WI38 (cell line): ENCODE data around the gene LNX1.

Experiments used
- H3K4me3 ChIP-seq: 2 replicates; pipeline ENCODE4 v1.5.1; 2011; ENCODE audit warnings: low read depth, mild to moderate bottlenecking, control low read depth, low read length
- TF ChIP-seq, protein P1 (sequence below): IDR thresholded peaks from 2 replicates; pipeline ENCODE4 v1.5.1; 2012; ENCODE audit warnings: low read depth, mild to moderate bottlenecking, control low read depth, low read length

LNX1 gene

DNA sequence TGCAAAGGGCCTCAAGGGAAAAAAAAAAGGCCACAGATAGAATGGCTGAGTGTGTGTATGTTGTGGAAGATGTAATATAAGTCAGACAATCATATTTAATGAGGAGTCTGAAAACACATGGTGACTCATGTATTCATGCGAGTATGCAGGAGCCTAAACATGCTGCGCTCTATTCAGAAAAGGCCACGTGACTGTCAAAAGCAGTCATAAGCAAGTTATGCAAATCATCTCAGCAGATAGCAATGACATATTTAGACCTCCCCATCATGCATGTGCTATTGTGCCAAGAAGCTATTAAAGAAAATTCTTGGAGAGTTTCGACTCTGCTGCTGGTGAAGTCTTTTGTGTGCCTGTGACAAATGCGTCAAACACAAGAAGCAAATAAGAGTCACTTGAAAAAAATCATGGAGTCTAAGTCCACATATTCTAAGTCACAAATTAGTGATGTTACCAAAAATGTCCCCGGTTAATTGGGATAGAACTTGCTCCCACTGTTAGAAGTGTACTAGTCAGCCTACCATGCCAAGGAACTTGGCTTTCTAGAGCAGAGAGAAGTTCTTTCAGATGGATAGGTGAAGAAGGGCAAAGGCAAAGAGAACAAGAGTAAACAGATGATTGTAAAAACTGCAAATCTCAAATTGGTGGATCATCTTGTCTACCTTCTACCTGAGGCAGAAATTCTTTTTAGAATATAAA, 5.0 kb downstream of the LNX1 start:
- TF ChIP-seq, protein P1, sequence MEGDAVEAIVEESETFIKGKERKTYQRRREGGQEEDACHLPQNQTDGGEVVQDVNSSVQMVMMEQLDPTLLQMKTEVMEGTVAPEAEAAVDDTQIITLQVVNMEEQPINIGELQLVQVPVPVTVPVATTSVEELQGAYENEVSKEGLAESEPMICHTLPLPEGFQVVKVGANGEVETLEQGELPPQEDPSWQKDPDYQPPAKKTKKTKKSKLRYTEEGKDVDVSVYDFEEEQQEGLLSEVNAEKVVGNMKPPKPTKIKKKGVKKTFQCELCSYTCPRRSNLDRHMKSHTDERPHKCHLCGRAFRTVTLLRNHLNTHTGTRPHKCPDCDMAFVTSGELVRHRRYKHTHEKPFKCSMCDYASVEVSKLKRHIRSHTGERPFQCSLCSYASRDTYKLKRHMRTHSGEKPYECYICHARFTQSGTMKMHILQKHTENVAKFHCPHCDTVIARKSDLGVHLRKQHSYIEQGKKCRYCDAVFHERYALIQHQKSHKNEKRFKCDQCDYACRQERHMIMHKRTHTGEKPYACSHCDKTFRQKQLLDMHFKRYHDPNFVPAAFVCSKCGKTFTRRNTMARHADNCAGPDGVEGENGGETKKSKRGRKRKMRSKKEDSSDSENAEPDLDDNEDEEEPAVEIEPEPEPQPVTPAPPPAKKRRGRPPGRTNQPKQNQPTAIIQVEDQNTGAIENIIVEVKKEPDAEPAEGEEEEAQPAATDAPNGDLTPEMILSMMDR = no peak
- no peak overlapping the region for H3K4me3 ChIP-seq

DNA sequence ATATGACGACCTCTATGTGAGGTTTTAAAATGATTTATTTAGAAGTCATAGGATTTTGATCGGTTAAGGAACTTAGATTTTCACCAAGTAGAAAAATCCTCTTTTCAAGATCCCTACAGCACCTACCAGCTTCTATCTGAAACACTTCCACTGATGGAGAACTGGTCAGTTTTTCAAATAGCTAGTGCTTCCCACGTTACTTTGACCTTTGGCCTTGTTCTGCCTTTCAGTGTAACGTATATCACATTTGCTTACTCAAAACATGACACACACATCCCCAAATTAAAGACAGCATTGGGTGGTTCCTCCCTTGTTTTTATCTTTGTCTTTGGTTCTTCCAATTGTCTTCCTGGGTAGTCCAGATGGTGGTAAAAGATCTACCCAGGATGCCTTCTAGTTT, 6.6 kb downstream of the LNX1 start:
- TF ChIP-seq, protein P1 = no peak
- no peak overlapping the region for H3K4me3 ChIP-seq

DNA sequence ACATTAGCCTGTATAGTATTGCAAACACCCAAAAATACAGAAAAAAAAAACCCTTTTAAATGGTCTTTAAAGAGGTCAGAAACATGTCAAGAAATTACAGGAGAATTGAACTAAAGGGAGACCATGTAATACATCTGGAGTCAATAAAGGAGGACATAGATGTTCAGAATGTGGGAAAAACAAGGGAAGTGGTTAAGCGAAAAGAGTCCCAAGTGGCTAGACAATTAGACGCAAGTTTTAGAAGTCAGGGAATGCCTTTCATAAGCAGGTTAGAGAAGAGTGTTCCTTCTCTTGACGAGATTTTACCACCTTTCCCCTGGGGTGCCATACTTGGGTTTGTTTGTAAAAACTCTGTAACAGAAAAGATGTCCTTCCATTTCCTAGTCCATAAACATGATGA, 7.8 kb downstream of the LNX1 start:
- TF ChIP-seq, protein P1 = no peak

DNA sequence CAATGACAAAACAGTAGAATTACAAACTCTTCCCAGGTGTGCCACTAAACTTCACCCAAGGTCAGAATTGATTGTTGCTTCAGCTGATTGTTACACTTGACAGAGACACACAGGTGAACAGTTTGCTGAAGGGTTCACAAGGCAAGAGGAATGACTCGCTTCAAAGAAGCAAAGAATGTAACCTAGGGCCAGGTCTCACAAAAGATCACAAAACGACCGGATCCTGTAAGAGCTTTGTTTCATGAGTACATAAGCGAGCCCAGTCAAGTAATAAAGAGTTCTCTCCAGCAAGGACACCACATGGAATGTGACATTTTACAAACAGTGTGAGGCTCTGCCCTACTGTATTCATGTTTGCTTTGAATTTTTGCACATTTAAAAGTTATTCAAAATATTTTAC, 9.1 kb downstream of the LNX1 start:
- no peak overlapping the region for H3K4me3 ChIP-seq
- TF ChIP-seq, protein P1 = no peak

More for the DNA sequence above, 7.8 kb downstream of the LNX1 start:
- H3K4me3 ChIP-seq = no peak overlapping the region

DNA sequence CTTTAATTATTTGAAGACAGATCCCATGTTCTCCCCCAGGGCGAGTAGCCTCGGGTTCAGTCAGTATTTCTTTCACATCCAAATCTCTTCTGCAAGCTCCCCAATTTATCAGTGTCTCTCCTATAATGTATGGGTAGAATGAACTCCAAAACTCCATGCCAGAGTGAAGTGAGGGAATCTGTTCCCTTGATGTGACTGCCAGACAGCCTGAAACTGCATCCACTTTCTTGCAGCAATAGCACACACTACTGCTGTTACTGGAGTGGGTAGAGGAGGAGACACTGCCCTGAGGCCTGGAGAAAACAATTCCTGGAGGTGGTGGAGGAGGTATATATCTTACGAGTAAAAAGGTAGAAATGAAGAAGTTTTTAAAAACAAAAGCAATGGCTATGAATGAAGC, 11.0 kb downstream of the LNX1 start:
- TF ChIP-seq, protein P1 = no peak
- no peak overlapping the region for H3K4me3 ChIP-seq

DNA sequence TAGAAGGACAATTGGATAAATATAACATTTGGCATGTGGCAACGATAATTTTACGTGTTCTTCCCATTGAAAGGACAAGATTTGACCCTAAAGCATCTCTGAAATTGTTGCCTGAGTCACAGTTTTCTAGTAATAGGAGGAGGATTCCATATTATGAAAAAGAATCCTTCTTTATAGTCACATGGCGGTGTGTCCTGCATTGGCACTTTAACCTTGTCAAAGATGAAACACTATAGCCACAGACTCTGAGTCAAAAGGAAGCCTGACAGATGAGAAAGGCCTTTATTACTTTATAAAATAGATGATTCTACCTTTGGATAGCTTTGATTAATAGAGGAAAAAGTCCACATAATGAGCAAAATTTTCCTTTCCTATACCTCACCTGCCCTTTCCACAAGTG, 11.5 kb downstream of the LNX1 start:
- TF ChIP-seq, protein P1 = no peak

DNA sequence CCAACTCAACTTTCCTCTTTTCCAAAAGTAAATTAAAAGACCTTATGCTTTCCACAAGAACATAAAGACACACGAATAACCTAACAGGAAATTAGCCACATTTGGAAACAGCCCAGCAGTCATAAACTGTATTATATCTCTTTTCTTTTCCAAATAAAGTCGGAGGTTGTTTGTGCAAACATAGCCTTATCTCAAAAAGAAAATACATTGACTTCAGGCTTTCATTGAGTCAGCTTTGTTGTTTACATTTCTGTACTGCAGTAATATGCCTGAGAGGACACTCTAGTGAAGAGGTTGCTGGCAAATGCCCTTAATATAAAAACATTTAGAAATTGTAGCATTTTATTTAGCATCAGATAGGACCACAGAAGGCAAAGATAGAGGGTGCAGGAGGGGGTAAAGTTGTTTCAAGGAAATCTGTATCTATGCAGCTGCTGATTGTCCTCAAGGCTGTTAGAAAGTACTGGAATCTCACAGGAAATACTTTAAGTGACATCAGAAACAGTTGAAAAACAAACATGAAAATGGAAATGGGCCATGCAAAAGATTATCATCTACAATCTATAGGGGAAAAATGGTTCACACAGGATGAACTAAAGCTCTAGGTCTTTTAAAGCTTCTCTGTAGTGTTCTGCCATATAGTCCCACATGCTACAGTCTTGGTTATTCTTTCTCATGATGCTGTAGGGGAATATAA, 14.5 kb downstream of the LNX1 start:
- no peak overlapping the region for H3K4me3 ChIP-seq
- TF ChIP-seq, protein P1 = no peak

More for the DNA sequence above, 11.5 kb downstream of the LNX1 start:
- H3K4me3 ChIP-seq = no peak overlapping the region
